Measurements from ENCODE around the gene RPS2. TPM values are rescaled to one million over a fixed set of nuclear protein-coding genes. Genes with fewer than 3 reads are reported as not detected.

The RPS2 gene
- total RNA-seq, 1 experiment from 2014 or later = 4,836 TPM

DNA sequence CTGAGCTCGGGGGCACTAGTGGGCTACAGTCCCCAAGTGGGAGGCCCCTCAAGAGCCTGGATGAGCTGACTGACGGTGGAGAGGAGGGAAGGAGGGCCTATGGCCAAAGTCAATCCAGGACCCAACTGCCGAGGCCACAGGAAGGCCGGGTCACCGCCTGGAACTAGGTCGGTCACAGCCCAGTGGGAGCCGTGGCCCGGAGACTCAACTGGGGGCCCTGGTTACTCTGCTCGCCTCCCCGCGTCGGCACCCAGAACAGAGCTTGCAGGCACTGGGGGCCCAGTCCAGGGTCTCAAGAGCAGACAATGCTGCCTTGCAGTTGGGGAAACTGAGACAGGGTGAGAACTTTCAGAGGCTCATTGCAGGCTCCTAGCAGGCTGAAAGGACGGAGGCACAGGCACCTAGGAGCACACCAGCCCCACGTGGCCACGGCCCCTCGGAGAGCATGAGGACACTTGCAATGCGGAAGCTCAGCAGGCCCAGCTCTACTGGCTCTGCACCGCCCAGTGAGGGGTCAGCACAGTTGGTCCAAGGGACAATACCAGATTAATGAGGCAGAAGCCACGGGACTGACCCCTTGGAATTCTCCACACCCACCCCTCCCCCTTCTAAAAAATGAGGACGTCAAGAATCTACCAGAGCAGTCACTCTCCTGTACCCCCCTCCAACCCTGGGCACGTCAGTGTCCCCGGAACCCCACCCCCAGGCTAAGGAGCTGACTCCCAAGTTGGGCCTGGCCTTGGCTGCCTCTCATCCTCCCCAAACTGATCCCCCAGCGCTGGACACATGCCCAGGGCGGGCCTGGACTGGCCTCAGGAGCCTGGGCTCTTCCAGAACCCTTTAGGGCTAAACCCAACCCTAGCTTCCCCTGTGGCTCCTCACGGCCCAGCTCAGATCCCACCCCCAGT is 48.6 kb downstream of the RPS2 start:
- Mint-ChIP-seq H3K36me3 (ENCODE audit: insufficient read depth, unreplicated experiment) (no peaks in the 10 kb centered on the region), H3K4me1 (ENCODE audit: insufficient read depth, unreplicated experiment) (peaks cover 6% of the 10 kb centered on the region), H3K27ac (ENCODE audit: low read depth, unreplicated experiment) (no peak overlapping the region), H3K4me3 (ENCODE audit: unreplicated experiment) (no peak overlapping the region), H3K27me3 (ENCODE audit: insufficient read depth, unreplicated experiment) (peaks cover 41% of the 10 kb centered on the region), H3K9me3 (ENCODE audit: unreplicated experiment) (no peaks in the 10 kb centered on the region)
- BruUV-seq (replicated peaks) = no TSS peak
- ChIA-PET POLR2A (interaction anchor here (0.6 to 0.8 kb wide), 2 partner anchors 36 to 161 kb away, joined by 3 read pairs; no protein-coding TSS in a partner anchor), CTCF (interaction anchor here (0.7 to 1.4 kb wide), 2 partner anchors 45 to 70 kb away, joined by 3 to 4 read pairs; no protein-coding TSS in a partner anchor)
- no peak for DNase-seq (ENCODE audit: unreplicated experiment)
- TF ChIP-seq, protein P1, sequence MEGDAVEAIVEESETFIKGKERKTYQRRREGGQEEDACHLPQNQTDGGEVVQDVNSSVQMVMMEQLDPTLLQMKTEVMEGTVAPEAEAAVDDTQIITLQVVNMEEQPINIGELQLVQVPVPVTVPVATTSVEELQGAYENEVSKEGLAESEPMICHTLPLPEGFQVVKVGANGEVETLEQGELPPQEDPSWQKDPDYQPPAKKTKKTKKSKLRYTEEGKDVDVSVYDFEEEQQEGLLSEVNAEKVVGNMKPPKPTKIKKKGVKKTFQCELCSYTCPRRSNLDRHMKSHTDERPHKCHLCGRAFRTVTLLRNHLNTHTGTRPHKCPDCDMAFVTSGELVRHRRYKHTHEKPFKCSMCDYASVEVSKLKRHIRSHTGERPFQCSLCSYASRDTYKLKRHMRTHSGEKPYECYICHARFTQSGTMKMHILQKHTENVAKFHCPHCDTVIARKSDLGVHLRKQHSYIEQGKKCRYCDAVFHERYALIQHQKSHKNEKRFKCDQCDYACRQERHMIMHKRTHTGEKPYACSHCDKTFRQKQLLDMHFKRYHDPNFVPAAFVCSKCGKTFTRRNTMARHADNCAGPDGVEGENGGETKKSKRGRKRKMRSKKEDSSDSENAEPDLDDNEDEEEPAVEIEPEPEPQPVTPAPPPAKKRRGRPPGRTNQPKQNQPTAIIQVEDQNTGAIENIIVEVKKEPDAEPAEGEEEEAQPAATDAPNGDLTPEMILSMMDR (IDR thresholded peaks at IDR 0.05; ENCODE audit: unreplicated experiment) = no peak
- intact Hi-C loops (cut with micrococcal nuclease) = no loop called here

DNA sequence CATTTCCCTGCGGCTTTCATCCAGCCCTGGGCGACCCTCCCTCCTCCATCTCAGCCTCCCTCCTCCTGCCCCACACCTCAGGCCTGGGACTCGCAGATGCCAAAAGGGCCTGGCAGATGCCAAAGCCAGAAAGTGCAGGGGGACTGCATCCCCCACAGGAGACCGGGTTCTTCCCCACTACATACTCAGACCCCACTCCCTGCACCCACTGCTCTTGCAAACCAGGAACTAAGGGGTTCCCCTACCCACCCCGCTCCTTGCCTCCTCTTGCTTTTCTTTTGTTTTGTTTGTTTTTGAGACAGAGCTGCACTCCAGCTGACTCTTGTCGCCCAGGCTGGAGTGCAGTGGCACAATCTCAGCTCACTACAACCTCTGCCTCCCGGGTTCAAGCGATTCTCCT is 49.6 kb downstream of the RPS2 start:
- BruUV-seq (replicated peaks) = no TSS peak
- H3K36me3 Mint-ChIP-seq (ENCODE audit: insufficient read depth, unreplicated experiment) = no peaks in the 10 kb centered on the region
- no peak overlapping the region for H3K4me3 Mint-ChIP-seq (ENCODE audit: unreplicated experiment)
- no peaks in the 10 kb centered on the region for H3K9me3 Mint-ChIP-seq (ENCODE audit: unreplicated experiment)
- intact Hi-C loops (cut with micrococcal nuclease) = no loop called here
- ChIA-PET CTCF (interaction anchor here (1.4 kb wide), 1 partner anchor 44 kb away, joined by 4 read pairs; no protein-coding TSS in a partner anchor), POLR2A (no interaction called here)
- peaks cover 31% of the 10 kb centered on the region for H3K27me3 Mint-ChIP-seq (ENCODE audit: insufficient read depth, unreplicated experiment)
- H3K4me1 Mint-ChIP-seq (ENCODE audit: insufficient read depth, unreplicated experiment) = no peaks in the 10 kb centered on the region
- TF ChIP-seq, protein P1 (IDR thresholded peaks at IDR 0.05; ENCODE audit: unreplicated experiment) = no peak
- DNase-seq (ENCODE audit: unreplicated experiment) = no peak
- H3K27ac Mint-ChIP-seq (ENCODE audit: low read depth, unreplicated experiment) = no peak overlapping the region

DNA sequence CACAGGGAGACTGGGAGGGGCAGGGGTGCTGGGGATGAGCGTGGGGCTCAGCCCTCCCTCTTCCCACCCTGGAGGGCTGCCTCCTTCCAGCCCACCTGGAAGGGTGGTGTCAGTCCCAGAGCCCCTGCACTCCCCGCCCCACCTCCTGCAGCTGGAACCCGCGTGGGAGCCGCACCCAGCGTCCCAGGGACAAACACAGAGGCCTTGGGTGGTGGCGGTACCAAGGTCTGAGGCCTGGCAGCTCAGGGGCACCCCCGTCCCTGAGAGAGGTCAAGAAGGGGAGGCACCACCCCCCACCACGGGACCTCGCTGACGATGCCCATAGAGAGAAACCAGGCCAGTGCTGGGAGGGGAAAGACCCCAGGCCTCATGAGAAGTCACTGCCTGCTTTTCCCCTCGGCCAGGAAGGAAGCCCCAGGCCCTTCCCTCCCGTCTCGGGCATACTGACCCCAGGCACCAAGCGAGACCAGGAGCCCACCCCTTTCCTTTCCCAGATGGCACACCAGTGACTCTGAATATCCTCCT is 50.5 kb downstream of the RPS2 start:
- Mint-ChIP-seq H3K9me3 (ENCODE audit: unreplicated experiment) (no peaks in the 10 kb centered on the region), H3K27me3 (ENCODE audit: insufficient read depth, unreplicated experiment) (peaks cover 23% of the 10 kb centered on the region), H3K36me3 (ENCODE audit: insufficient read depth, unreplicated experiment) (no peaks in the 10 kb centered on the region), H3K4me1 (ENCODE audit: insufficient read depth, unreplicated experiment) (no peaks in the 10 kb centered on the region), H3K4me3 (ENCODE audit: unreplicated experiment) (no peak overlapping the region), H3K27ac (ENCODE audit: low read depth, unreplicated experiment) (no peak overlapping the region)
- DNase-seq (ENCODE audit: unreplicated experiment) = no peak
- intact Hi-C loops (cut with micrococcal nuclease) = no loop called here
- TF ChIP-seq, protein P1 (IDR thresholded peaks at IDR 0.05; ENCODE audit: unreplicated experiment) = no peak
- ChIA-PET CTCF (interaction anchor here (1.0 kb wide), 1 partner anchor 12 kb away, joined by 4 read pairs; no protein-coding TSS in a partner anchor), POLR2A (interaction anchor here (0.9 kb wide), 1 partner anchor 302 kb away, joined by 3 read pairs; no protein-coding TSS in a partner anchor)
- no TSS peak for BruUV-seq (replicated peaks)

Measured in MCF 10A (cell line).